ENCODE results near the gene MKRN3. TPM values are rescaled to one million over a fixed set of nuclear protein-coding genes. Genes with fewer than 3 reads are reported as not detected.

Gene MKRN3
- total and polyA plus RNA-seq, 10 of the 15 experiments (the other 5 are each of a cell fraction or from before 2014, with no cell fraction given), result 0.30 to 1.1 TPM; not detected in 8

DNA sequence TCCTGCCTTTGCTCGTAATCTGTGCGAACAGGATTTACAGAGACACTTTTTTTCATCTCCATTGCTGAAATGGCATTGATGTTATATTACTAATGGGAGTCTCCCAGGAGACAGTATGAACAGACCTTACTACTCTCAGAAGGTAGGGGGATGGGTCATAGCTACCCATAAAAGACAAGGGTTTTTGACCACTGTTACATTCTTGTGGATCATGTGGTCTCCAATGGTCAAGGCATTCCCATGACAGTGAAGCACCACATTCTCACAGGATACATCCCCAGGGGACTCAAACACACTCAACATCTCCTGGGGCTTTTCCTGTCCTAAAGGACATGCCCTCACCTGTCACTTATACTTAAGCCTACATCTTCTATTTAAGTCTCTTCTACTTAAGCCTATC, 40.8 kb downstream of the MKRN3 start:
- WGBS (ENCODE audit: insufficient coverage, insufficient replicate concordance, low lambda C conversion rate, missing lambda C conversion rate), result 49% methylated on average over 2 of the region's 2 CpGs
- RAD21 ChIA-PET (ENCODE audit: unreplicated experiment), result no interaction called here
- SMC1A ChIA-PET (ENCODE audit: uncharacterized antibody, unreplicated experiment), result no interaction called here
- ATAC-seq (no peak), DNase-seq (ENCODE audit: low read depth, low spot score) (no peak), FAIRE-seq (no peak)
- no TSS peak for BruUV-seq (replicated peaks)
- intact Hi-C loops (cut with micrococcal nuclease; ENCODE audit: unreplicated experiment), result no loop called here
- Histone ChIP-seq H4K20me1 (ENCODE audit: control insufficient read depth, insufficient read depth) (no peaks in the 10 kb centered on the region), H3K9ac (ENCODE audit: control insufficient read depth, insufficient read depth, low read length) (no peak overlapping the region), H3K79me2 (ENCODE audit: control insufficient read depth, insufficient read depth, low read length) (no peaks in the 10 kb centered on the region), H3K4me1 (ENCODE audit: control insufficient read depth, insufficient read depth, low read length) (no peaks in the 10 kb centered on the region), H3K27me3 (replicated peaks in 1 of 2; ENCODE audit: control insufficient read depth in 2 of 2, insufficient read depth in 2 of 2, low read length in 1 of 2) (no peaks in the 10 kb centered on the region), H3K27ac (ENCODE audit: control insufficient read depth, insufficient read depth) (no peak overlapping the region), H3K9me3 (replicated peaks; ENCODE audit: control insufficient read depth, insufficient read depth, low read length) (no peaks in the 10 kb centered on the region; the same call in 2 of the 3 replicates), H2AFZ (ENCODE audit: control insufficient read depth, low read depth, low read length) (no peak overlapping the region), H3K4me3 (no peak overlapping the region), H3K36me3 (ENCODE audit: control insufficient read depth in 2 of 2, insufficient read depth in 2 of 2, low read length in 1 of 2) (no peaks in the 10 kb centered on the region), H3K4me2 (ENCODE audit: control insufficient read depth, insufficient read depth) (no peak overlapping the region)
- CTCF ChIA-PET, result no interaction called here
- POLR2A ChIA-PET, result no interaction called here
- TF ChIP-seq MYB (IDR thresholded peaks at IDR 0.05; ENCODE audit: borderline replicate concordance, low read depth, low read length), result no peak
- TF ChIP-seq, protein P1, sequence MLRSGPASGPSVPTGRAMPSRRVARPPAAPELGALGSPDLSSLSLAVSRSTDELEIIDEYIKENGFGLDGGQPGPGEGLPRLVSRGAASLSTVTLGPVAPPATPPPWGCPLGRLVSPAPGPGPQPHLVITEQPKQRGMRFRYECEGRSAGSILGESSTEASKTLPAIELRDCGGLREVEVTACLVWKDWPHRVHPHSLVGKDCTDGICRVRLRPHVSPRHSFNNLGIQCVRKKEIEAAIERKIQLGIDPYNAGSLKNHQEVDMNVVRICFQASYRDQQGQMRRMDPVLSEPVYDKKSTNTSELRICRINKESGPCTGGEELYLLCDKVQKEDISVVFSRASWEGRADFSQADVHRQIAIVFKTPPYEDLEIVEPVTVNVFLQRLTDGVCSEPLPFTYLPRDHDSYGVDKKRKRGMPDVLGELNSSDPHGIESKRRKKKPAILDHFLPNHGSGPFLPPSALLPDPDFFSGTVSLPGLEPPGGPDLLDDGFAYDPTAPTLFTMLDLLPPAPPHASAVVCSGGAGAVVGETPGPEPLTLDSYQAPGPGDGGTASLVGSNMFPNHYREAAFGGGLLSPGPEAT (IDR thresholded peaks at IDR 0.05; ENCODE audit: low read depth), result no peak
- TF ChIP-seq ZNF622 (IDR thresholded peaks at IDR 0.05), result no peak
- no peak for TF ChIP-seq CHD4 (IDR thresholded peaks at IDR 0.05)
- TF ChIP-seq PAX5 (IDR thresholded peaks at IDR 0.05; ENCODE audit: borderline replicate concordance, low read depth, low read length), result no peak
- TF ChIP-seq, protein P2, sequence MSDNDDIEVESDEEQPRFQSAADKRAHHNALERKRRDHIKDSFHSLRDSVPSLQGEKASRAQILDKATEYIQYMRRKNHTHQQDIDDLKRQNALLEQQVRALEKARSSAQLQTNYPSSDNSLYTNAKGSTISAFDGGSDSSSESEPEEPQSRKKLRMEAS (IDR thresholded peaks at IDR 0.05; ENCODE audit: low read depth, low read length), result no peak
- in situ Hi-C loops (cut with MboI), result no loop called here

DNA sequence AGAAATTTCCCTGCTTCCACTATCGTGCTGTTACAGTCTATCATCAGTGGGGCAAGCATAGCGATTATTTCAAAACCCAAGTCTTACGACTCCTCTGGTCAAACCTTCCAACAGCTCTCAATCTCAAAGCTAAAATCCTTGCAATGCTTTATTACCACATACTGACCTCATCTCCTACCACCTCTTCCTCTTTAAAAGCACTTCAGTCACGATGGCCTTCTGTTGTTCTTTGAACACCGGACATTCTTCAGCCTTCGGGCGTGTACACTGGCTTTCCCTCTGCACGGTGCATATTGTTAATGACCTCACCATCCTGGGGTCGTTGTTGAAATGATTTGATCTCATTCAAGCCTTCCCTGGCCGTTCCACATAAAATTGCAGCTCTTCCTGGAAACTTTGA, 51.1 kb downstream of the MKRN3 start:
- no TSS peak for BruUV-seq (replicated peaks)
- FAIRE-seq, result no peak
- no peak for TF ChIP-seq SMAD5 (IDR thresholded peaks at IDR 0.05; ENCODE audit: low read depth)
- no peak for TF ChIP-seq JUNB (IDR thresholded peaks at IDR 0.05)
- no peak for TF ChIP-seq MTA3 (IDR thresholded peaks at IDR 0.05; ENCODE audit: borderline replicate concordance, low read length)
- TF ChIP-seq SRF (IDR thresholded peaks at IDR 0.05; ENCODE audit: low read depth in 2 of 2, low read length in 2 of 2), result no peak
- no peak for TF ChIP-seq ATF7 (IDR thresholded peaks at IDR 0.05; ENCODE audit: low read depth)
- ChIA-PET SMC1A (ENCODE audit: uncharacterized antibody, unreplicated experiment) (no interaction called here), CTCF (no interaction called here), RAD21 (ENCODE audit: unreplicated experiment) (no interaction called here), POLR2A (no interaction called here)
- H3K27ac ChIP-seq (ENCODE audit: control insufficient read depth, insufficient read depth), result no peak overlapping the region
- WGBS (ENCODE audit: insufficient coverage, insufficient replicate concordance, low lambda C conversion rate, missing lambda C conversion rate), result 54% methylated on average over 10 of the region's 10 CpGs
- H3K4me2 ChIP-seq (ENCODE audit: control insufficient read depth, insufficient read depth), result no peak overlapping the region
- no peaks in the 10 kb centered on the region for H3K79me2 ChIP-seq (ENCODE audit: control insufficient read depth, insufficient read depth, low read length)
- in situ Hi-C loops (cut with MboI), result no loop called here
- H3K9ac ChIP-seq (ENCODE audit: control insufficient read depth, insufficient read depth, low read length), result no peak overlapping the region
- H2AFZ ChIP-seq (ENCODE audit: control insufficient read depth, low read depth, low read length), result no peak overlapping the region
- intact Hi-C loops (cut with micrococcal nuclease; ENCODE audit: unreplicated experiment), result no loop called here
- no peak overlapping the region for H3K4me3 ChIP-seq
- H4K20me1 ChIP-seq (ENCODE audit: control insufficient read depth, insufficient read depth), result no peaks in the 10 kb centered on the region
- no peaks in the 10 kb centered on the region for H3K4me1 ChIP-seq (ENCODE audit: control insufficient read depth, insufficient read depth, low read length)
- ATAC-seq, result no peak
- H3K9me3 ChIP-seq (replicated peaks; ENCODE audit: control insufficient read depth, insufficient read depth, low read length), result no peaks in the 10 kb centered on the region; the same call in 2 of the 3 replicates
- no peak for DNase-seq (ENCODE audit: low read depth, low spot score)
- H3K36me3 ChIP-seq (ENCODE audit: control insufficient read depth in 2 of 2, insufficient read depth in 2 of 2, low read length in 1 of 2), result no peaks in the 10 kb centered on the region
- H3K27me3 ChIP-seq (replicated peaks in 1 of 2; ENCODE audit: control insufficient read depth in 2 of 2, insufficient read depth in 2 of 2, low read length in 1 of 2), result no peaks in the 10 kb centered on the region

All from GM12878 (cell line).